ENCODE measurements around the gene FGF6. TPM values are rescaled to one million over a fixed set of nuclear protein-coding genes. Genes with fewer than 3 reads are reported as not detected.
A peak's percentile ranks its signal among the peaks of the same experiment; 100 is the strongest.
"Not testable (repeated sequence)": the region's sequence is repeated elsewhere in the genome, so short reads cannot be mapped to it uniquely, and the experiment has no call there.

The FGF6 gene
- total RNA-seq, 2 donors from 2014 or later: not detected

- Mint-ChIP-seq H3K27ac (no peak overlapping the region), H3K36me3 (ENCODE audit: low read depth) (no peaks in the 10 kb centered on the region), H3K9me3 (no peaks in the 10 kb centered on the region), H3K4me1 (no peaks in the 10 kb centered on the region), H3K27me3 (ENCODE audit: insufficient read depth) (peaks cover 1% of the 10 kb centered on the region), H3K4me3 (no peak overlapping the region)
- no peak for DNase-seq
- Histone ChIP-seq H3K9ac (ENCODE audit: extremely low read depth, low read length, poor library complexity, severe bottlenecking) (no peak overlapping the region), H3K27ac (ENCODE audit: low read depth, low read length) (no peak overlapping the region), H3K4me3 (ENCODE audit: low read length) (no peak overlapping the region), H3K36me3 (ENCODE audit: control insufficient read depth, insufficient read depth, low read length) (no peaks in the 10 kb centered on the region), H3K4me1 (ENCODE audit: control insufficient read depth, insufficient read depth, low read length) (no peaks in the 10 kb centered on the region), H3K9me3 (ENCODE audit: control insufficient read depth, low read length) (no peaks in the 10 kb centered on the region), H3K27me3 (ENCODE audit: control insufficient read depth, insufficient read depth, low read length, poor library complexity, severe bottlenecking) (no peaks in the 10 kb centered on the region)
- TF ChIP-seq CTCF (conservative IDR thresholded peaks at IDR 0.05): no peak
- WGBS, 2 experiments (ENCODE audit: insufficient coverage in 1 of 2, insufficient read length in 1 of 2): 95% methylated on average over 3 to 4 of the region's 4 CpGs
These were observed 15.1 kb upstream of the FGF6 start for GRCh38 chr12:4460761-4461160.

GRCh38 chr12:4455849-4456248, 10.2 kb upstream of the FGF6 start:
- H3K27ac ChIP-seq (ENCODE audit: low read depth, low read length); H3K9ac ChIP-seq (ENCODE audit: extremely low read depth, low read length, poor library complexity, severe bottlenecking); H3K4me3 Mint-ChIP-seq; H3K4me3 ChIP-seq (ENCODE audit: low read length); H3K27me3 Mint-ChIP-seq (ENCODE audit: insufficient read depth); H3K36me3 ChIP-seq (ENCODE audit: control insufficient read depth, insufficient read depth, low read length); H3K9me3 Mint-ChIP-seq; H3K4me1 ChIP-seq (ENCODE audit: control insufficient read depth, insufficient read depth, low read length); H3K36me3 Mint-ChIP-seq (ENCODE audit: low read depth); DNase-seq; H3K27ac Mint-ChIP-seq; H3K27me3 ChIP-seq (ENCODE audit: control insufficient read depth, insufficient read depth, low read length, poor library complexity, severe bottlenecking); H3K9me3 ChIP-seq (ENCODE audit: control insufficient read depth, low read length): not testable (repeated sequence)
- WGBS, 2 experiments (ENCODE audit: insufficient coverage in 1 of 2, insufficient read length in 1 of 2): 100% methylated on average over 3 of the region's 4 CpGs; no CpG with 5 or more reads in 1 of the 2 experiments
- peaks cover 11% of the 10 kb centered on the region for H3K4me1 Mint-ChIP-seq

GRCh38 chr12:4454315-4454860, 8.8 kb upstream of the FGF6 start:
- Histone ChIP-seq H3K27me3 (ENCODE audit: control insufficient read depth, insufficient read depth, low read length, poor library complexity, severe bottlenecking) (no peaks in the 10 kb centered on the region), H3K9me3 (ENCODE audit: control insufficient read depth, low read length) (no peaks in the 10 kb centered on the region), H3K9ac (ENCODE audit: extremely low read depth, low read length, poor library complexity, severe bottlenecking) (no peak overlapping the region), H3K4me1 (ENCODE audit: control insufficient read depth, insufficient read depth, low read length) (peaks cover 6% of the 10 kb centered on the region), H3K4me3 (ENCODE audit: low read length) (no peak overlapping the region), H3K36me3 (ENCODE audit: control insufficient read depth, insufficient read depth, low read length) (no peaks in the 10 kb centered on the region), H3K27ac (ENCODE audit: low read depth, low read length) (no peak overlapping the region)
- H3K4me3 Mint-ChIP-seq: no peak overlapping the region
- no peaks in the 10 kb centered on the region for H3K36me3 Mint-ChIP-seq (ENCODE audit: low read depth)
- WGBS, 2 experiments (ENCODE audit: insufficient coverage in 1 of 2, insufficient read length in 1 of 2): 93 to 96% methylated on average over 3 to 4 of the region's 4 CpGs
- peak; percentile 48 for DNase-seq
- TF ChIP-seq CTCF (conservative IDR thresholded peaks at IDR 0.05): no peak
- H3K27me3 Mint-ChIP-seq (ENCODE audit: insufficient read depth): peaks cover 11% of the 10 kb centered on the region
- peaks cover 25% of the 10 kb centered on the region for H3K4me1 Mint-ChIP-seq
- peaks cover 4% of the 10 kb centered on the region for H3K9me3 Mint-ChIP-seq
- H3K27ac Mint-ChIP-seq: no peak overlapping the region

GRCh38 chr12:4451694-4452093, 6.1 kb upstream of the FGF6 start:
- H3K9me3 Mint-ChIP-seq: peaks cover 4% of the 10 kb centered on the region
- peak; percentile 48 for DNase-seq
- H3K27me3 Mint-ChIP-seq (ENCODE audit: insufficient read depth): peaks cover 32% of the 10 kb centered on the region
- H3K27me3 ChIP-seq (ENCODE audit: control insufficient read depth, insufficient read depth, low read length, poor library complexity, severe bottlenecking): no peaks in the 10 kb centered on the region
- H3K36me3 Mint-ChIP-seq (ENCODE audit: low read depth): no peaks in the 10 kb centered on the region
- no peak overlapping the region for H3K27ac ChIP-seq (ENCODE audit: low read depth, low read length)
- H3K27ac Mint-ChIP-seq: no peak overlapping the region
- no peak for TF ChIP-seq CTCF (conservative IDR thresholded peaks at IDR 0.05)
- H3K4me3 ChIP-seq (ENCODE audit: low read length): no peak overlapping the region
- H3K4me3 Mint-ChIP-seq: no peak overlapping the region
- WGBS, 2 experiments (ENCODE audit: insufficient coverage in 1 of 2, insufficient read length in 1 of 2): 90 to 94% methylated on average over 5 to 7 of the region's 7 CpGs
- peaks cover 6% of the 10 kb centered on the region for H3K4me1 ChIP-seq (ENCODE audit: control insufficient read depth, insufficient read depth, low read length)
- H3K9me3 ChIP-seq (ENCODE audit: control insufficient read depth, low read length): no peaks in the 10 kb centered on the region
- H3K4me1 Mint-ChIP-seq: peaks cover 27% of the 10 kb centered on the region
- H3K9ac ChIP-seq (ENCODE audit: extremely low read depth, low read length, poor library complexity, severe bottlenecking): no peak overlapping the region
- H3K36me3 ChIP-seq (ENCODE audit: control insufficient read depth, insufficient read depth, low read length): no peaks in the 10 kb centered on the region

Measured in endodermal cell (in vitro differentiated cells).